Stimulated activated CD8-positive, alpha-beta memory T cell treated with anti-CD3 and anti-CD28 coated beads, Interleukin-7, amount 100 ng/mL, for 4 hours (primary cell): ENCODE measurements around the gene CMIP.
A peak's percentile ranks its signal among the peaks of the same experiment; 100 is the strongest.
"Not testable (repeated sequence)": the region's sequence is repeated elsewhere in the genome, so short reads cannot be mapped to it uniquely, and the experiment has no call there.

ENCODE experiments used
- DNase-seq, 2 donors: peaks; one replicate each; pipeline ENCODE4 v3.0.0-alpha.2; 2020; ENCODE audit warnings: low read depth in 2 of 2

CMIP gene

GRCh38 chr16:81681311-81681710, 236.7 kb downstream of the CMIP start:
- no peak for DNase-seq

- DNase-seq, result no peak
These were observed 239.7 kb downstream of the CMIP start for GRCh38 chr16:81684242-81684837.

- DNase-seq, result no peak
These were observed 240.3 kb downstream of the CMIP start for GRCh38 chr16:81684901-81685300.

GRCh38 chr16:81686391-81687130, 242.0 kb downstream of the CMIP start:
- DNase-seq, result no peak

GRCh38 chr16:81687131-81687456, 242.5 kb downstream of the CMIP start:
- no peak for DNase-seq

GRCh38 chr16:81688182-81688581, 243.6 kb downstream of the CMIP start:
- no peak for DNase-seq

- not testable (repeated sequence) for DNase-seq
These were observed 244.2 kb downstream of the CMIP start for GRCh38 chr16:81688839-81689238.

- DNase-seq, result no peak
These were observed 247.4 kb downstream of the CMIP start for GRCh38 chr16:81692021-81692420.

- DNase-seq, result no peak
These were observed 248.0 kb downstream of the CMIP start for GRCh38 chr16:81692571-81692970.

GRCh38 chr16:81693041-81693743, 248.6 kb downstream of the CMIP start:
- DNase-seq, result no peak

- no peak for DNase-seq
These were observed 249.2 kb downstream of the CMIP start for GRCh38 chr16:81693744-81694303.

GRCh38 chr16:81694494-81695280, 250.1 kb downstream of the CMIP start:
- no peak for DNase-seq

GRCh38 chr16:81695321-81696165, 250.9 kb downstream of the CMIP start:
- no peak for DNase-seq

GRCh38 chr16:81696166-81696960, 251.8 kb downstream of the CMIP start:
- no peak for DNase-seq

- DNase-seq, result peak in 1 of 2 donors; percentile 33
These were observed 252.5 kb downstream of the CMIP start for GRCh38 chr16:81696961-81697615.

GRCh38 chr16:81697616-81698309, 253.2 kb downstream of the CMIP start:
- no peak for DNase-seq

- no peak for DNase-seq
These were observed 253.7 kb downstream of the CMIP start for GRCh38 chr16:81698310-81698641.

GRCh38 chr16:81699596-81699995, 255.0 kb downstream of the CMIP start:
- DNase-seq, result no peak
